NT2/D1 (cell line): ENCODE measurements around the gene RGMA.

ENCODE experiments used
- YY1 ChIP-seq: IDR thresholded peaks from 2 replicates; pipeline ENCODE4 v1.6.1; 2011; ENCODE audit not compliant: insufficient read length, insufficient read depth
- ZNF274 ChIP-seq: IDR thresholded peaks from 2 replicates; pipeline ENCODE4 v1.6.1; 2011; ENCODE audit warnings: mild to moderate bottlenecking, low read depth, low read length

DNA sequence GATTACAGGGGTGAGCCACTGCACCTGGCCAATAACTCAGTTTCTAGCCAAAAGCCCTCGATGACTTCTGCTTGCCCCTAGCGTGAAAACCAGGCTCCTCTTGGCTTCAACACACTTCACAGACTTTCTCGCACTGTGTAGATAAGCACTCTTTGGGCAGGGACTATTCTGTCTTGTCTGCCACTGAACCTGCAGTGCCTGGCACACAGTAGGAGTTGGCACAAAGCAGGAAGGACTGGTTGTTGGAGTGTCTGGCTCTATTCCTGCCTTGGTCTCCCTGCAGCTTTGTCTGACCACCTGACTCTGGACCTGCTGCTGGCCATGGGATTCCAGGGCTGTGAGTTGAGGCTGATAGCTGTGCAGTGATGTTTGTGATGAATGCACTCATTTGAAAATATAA lies 46.4 kb upstream of the RGMA start:
- TF ChIP-seq YY1 (no peak), ZNF274 (no peak)
